Mesenteric fat pad (tissue), 1 donor: ENCODE measurements around the gene SREK1. TPM values are rescaled to one million over a fixed set of nuclear protein-coding genes. Genes with fewer than 3 reads are reported as not detected.
"Not testable (repeated sequence)": the region's sequence is repeated elsewhere in the genome, so short reads cannot be mapped to it uniquely, and the experiment has no call there.

Source experiments
- DNase-seq: peaks from one replicate; pipeline ENCODE4 v3.0.0-alpha.2; 2020; ENCODE audit warnings: low spot score
- long read RNA-seq: library from polyadenylated mRNA; unstranded; transcript quantifications from one replicate; pipeline ENCODE4 v2.0.0, GENCODE V29; 2020
- total RNA-seq: library from RNA; stranded (reverse); fragmentation: NEBNext Ultra II Directional; extraction: Animal tissue kit (Norgen Biotek cat#: 25700); gene quantifications from one replicate; pipeline ENCODE4 v1.2.1, GENCODE V29; 2021
- donor health status: DM: yes; HTN: yes; CAD: no.

The SREK1 gene, protein sequence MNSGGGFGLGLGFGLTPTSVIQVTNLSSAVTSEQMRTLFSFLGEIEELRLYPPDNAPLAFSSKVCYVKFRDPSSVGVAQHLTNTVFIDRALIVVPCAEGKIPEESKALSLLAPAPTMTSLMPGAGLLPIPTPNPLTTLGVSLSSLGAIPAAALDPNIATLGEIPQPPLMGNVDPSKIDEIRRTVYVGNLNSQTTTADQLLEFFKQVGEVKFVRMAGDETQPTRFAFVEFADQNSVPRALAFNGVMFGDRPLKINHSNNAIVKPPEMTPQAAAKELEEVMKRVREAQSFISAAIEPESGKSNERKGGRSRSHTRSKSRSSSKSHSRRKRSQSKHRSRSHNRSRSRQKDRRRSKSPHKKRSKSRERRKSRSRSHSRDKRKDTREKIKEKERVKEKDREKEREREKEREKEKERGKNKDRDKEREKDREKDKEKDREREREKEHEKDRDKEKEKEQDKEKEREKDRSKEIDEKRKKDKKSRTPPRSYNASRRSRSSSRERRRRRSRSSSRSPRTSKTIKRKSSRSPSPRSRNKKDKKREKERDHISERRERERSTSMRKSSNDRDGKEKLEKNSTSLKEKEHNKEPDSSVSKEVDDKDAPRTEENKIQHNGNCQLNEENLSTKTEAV
- total RNA-seq, result 51.7 TPM
- long read RNA-seq, partial matches to known transcripts, result 67 of 77 reads
- long read RNA-seq, other reads (novel, unspliced or antisense), result 9 of 77 reads

DNA sequence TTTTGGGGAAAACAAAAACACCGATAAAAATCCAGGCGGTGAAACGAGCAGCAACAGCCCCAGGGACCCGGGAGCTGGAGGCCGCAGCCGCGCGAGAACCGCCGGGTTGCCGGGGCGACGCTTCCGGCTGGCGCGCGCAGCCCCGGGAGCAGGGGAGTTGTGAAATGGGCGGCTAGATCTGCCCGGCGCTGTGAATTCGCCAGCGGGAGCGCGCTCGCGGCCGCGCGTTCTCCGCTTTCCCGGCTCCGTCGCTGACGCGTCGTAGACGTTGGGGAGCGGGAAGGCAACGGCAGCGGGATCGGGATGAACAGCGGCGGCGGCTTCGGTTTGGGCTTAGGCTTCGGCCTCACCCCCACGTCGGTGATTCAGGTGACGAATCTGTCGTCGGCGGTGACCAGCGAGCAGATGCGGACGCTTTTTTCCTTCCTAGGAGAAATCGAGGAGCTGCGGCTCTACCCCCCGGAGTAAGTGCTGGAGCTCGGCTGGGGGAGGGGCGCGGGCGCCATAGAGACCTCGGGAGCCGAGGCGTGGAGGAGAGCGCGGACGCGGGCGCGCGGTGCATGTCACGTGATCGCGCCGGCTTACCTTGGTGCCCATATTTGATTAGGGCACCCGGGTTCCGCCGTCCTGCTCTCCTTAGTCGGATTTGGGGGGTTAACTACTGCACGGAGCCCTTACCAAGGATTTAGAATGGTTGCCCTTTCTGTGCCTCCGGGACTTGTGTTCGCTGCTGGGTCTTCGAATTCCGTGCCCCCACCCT lies at the start of gene SREK1:
Gene SREK1, plus strand, starts transcription at position 227 of the 760 bp plus-strand sequence. Its CDS starts 77 bp downstream, at position 304.
- peak; percentile 97 for DNase-seq

GRCh38 chr5:66100851-66101250 lies 43.2 kb upstream of the SREK1 start:
- DNase-seq, result no peak

GRCh38 chr5:66113160-66113559 lies 30.9 kb upstream of the SREK1 start:
- no peak for DNase-seq

GRCh38 chr5:66118304-66118703 lies 25.8 kb upstream of the SREK1 start:
- DNase-seq, result no peak

- no peak for DNase-seq
Observed at GRCh38 chr5:66122379-66123034, 21.6 kb upstream of the SREK1 start.

DNA sequence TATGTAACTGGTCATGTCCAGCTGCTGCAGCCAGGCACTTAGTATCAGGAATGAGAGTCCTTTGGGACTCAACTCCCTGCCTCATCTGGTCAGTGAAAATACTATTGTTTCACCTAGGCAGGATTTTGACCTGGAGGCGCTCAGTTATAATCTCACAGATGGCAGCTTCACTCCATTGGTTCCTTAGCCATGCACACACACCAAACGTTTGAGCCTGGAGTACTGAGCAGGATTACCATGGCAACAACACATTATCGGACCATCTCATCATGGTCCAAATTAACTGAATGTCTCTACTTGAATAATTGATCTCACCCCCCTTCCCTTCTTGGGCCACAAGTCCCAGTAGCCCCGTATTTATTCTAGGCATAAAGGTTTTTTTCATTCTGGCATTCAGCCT lies 15.0 kb upstream of the SREK1 start:
- DNase-seq, result no peak

DNA sequence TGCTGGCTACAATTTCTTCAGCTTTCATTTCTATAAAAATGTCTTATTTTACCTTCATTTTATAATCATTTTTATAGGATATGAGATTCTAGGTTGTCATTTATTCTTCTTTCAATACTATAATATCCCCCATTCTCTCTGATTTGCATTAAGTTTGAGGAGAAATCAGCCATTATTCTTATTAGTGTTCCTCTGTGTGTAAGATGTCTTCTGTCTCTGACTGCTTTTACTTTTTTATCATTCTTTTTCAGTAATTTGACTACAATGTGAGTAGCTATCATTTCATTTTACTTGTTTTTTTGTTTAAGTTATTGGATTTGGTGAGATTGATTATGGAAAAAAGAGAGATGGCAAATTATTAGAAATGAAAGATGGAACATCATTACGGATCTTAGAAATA lies 13.6 kb upstream of the SREK1 start:
- no peak for DNase-seq

GRCh38 chr5:66134407-66134861 lies 9.7 kb upstream of the SREK1 start:
- no peak for DNase-seq

GRCh38 chr5:66136053-66136452 lies 8.0 kb upstream of the SREK1 start:
- no peak for DNase-seq

GRCh38 chr5:66136944-66137343 lies 7.2 kb upstream of the SREK1 start:
- DNase-seq, result not testable (repeated sequence)

GRCh38 chr5:66138637-66139317 lies 5.3 kb upstream of the SREK1 start:
- DNase-seq, result no peak

- DNase-seq, result no peak
Observed at GRCh38 chr5:66139318-66139712, 4.8 kb upstream of the SREK1 start.

DNA sequence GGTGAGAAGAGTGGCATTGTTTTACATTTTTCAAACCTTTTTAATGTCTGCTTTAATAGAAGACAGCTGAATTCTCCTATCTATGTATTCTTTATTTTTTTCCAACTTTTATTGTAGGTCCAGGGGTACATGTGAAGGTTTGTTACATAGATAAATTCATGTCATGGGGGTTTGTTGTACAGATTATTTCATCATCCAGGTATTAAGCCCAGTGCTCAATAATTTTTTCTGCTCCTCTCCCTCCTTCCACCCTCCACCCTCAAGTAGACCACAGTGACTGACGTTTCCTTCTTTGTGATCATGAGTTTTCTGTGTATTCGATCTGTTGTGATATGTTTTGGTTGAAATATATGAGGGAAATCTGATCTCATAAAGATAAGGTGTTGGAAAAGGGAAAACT lies 1.7 kb upstream of the SREK1 start:
- no peak for DNase-seq

DNA sequence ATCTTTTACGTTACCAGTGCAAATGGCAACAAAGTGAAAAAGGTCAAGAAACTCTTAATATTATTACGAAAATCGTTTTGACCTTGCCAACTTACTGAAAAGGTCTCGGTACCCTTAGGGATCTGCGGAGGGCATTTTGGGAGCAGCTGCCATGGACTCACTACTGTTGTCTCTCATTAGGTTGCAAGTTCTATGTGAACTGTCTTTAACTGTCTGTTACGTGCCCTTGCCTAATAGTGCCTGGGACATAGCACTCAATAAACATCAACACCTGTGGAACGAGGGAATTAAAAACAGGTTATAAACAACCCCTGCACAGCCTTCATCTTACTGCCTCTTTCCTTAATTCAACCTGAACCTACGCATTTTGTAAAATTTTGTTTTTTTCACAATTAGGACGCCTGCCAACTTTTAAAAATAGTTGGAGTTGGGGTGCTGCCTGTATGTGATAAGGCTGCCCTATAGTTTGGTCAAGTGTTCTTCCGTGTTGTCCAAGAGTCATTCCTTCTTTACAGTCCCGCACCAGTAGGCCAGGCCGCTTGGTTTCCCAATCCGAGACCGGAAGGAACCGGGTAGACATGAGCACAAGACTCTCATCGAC lies 527 bp upstream of the SREK1 start:
- DNase-seq, result no peak

DNA sequence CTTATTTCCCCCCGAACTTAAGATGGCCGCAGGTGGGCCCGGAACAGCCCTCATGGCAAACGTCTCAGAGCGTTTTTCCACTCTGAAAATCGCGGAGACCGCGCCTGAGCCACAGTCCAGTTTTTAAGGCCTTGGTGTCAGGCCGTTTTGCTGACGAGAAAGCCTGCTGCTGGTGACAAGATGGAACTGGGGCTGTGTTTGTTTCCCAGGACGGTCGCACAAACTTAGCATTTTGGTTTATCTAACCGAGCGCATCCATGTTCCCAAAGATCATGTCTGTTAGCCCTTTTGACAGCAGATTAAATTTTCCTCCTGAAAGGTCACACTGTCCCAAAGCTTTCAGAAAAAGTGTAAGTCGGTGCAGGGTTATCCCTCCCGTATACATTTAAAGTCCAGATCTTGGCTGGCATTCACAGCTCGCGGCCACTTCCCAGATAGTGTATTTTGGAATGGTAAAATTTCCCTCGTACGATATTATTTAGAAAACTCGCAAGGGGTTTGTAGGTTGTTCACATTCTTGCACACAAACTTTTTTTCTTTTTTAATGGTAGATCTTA lies 812 bp downstream of the SREK1 start:
- DNase-seq, result peak; percentile 90

GRCh38 chr5:66145737-66146136 lies 1.6 kb downstream of the SREK1 start:
- no peak for DNase-seq

DNA sequence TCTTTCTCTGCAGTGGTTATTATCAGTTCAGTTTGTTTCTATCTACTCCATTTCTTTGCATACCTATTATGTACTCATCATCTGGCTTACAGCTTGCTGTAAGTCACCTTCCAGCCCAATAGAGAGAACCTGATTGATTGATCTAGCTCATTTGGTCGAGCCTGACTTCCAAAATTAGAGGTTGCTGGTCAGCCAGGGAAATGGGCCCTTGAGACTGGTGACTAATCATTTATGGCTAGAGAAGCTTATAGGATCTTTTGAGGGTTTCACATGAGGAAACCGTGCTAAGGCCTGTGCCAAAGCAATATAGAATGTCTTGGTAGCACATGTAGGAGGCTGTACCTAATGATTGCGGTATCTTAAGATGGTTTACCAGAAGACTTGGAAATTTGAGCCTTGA lies 5.8 kb downstream of the SREK1 start:
- DNase-seq, result no peak

GRCh38 chr5:66151030-66151429 lies 6.9 kb downstream of the SREK1 start:
- no peak for DNase-seq

GRCh38 chr5:66151491-66151890 lies 7.4 kb downstream of the SREK1 start:
- DNase-seq, result no peak

GRCh38 chr5:66157046-66157445 lies 12.9 kb downstream of the SREK1 start:
- DNase-seq, result no peak
